Iris pigment epithelial cell (primary cell): Measurements from ENCODE around the gene BBOF1.

Experiments used
- DNase-seq: peaks from one replicate; pipeline ENCODE4 v3.0.0-alpha.2; 2011; ENCODE audit warnings: low read depth

Gene BBOF1

DNA sequence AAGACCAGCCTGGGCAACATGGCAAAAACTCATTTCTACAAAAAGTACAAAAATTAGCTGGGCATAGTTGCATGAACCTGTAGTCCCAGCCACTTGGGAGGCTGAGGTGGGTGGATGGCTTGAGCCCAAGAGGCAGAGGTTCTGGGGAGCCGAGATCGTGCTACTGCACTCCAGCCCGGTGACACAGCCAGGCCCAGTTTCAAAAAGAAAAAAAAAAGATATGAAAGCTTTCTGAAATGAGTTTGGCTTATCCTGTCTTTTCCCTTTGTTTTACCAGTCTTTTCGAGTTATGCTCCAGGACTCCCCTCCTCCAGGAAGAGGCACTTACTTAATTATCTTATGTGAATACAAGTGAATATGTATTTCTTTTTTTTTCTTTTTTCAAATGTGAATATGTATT lies 3.2 kb downstream of the BBOF1 start:
- DNase-seq, result no peak

DNA sequence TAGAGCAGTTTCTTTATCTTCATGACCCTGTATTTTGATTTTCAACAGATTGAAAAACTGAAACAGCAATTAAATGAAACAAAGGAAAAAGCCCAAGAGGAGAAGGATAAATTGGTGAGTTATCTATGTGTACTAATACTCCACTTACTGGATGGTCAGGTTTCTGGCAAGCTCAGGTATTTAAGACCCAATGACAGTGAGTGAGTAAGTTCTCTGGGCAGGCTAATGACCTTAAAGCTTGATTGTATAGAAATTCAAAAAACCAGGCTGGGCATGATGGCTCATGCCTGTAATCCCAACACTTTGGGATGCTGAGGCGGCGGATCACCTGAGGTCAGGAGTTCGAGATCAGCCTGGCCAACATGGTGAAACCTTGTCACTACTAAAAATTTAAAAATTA lies 10.0 kb downstream of the BBOF1 start:
- no peak for DNase-seq

DNA sequence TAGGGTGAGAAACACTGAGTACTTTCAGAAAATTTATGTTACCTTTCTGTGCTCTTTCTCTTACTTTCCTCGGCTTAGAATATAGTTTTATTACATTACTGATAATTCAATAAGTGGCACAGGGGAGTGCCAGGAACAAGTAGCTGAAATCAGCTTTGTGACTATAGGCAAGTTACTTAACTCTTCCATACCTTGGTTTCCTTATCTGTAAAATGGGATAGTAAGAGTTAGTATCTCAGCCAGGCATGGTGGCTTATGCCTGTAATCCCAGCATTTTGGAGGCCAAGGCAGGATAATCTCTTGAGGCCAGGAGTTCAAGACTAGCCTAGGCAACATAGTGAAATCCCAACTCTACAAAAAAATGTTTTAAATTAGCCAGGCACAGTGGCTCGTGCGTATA lies 15.4 kb downstream of the BBOF1 start:
- no peak for DNase-seq

DNA sequence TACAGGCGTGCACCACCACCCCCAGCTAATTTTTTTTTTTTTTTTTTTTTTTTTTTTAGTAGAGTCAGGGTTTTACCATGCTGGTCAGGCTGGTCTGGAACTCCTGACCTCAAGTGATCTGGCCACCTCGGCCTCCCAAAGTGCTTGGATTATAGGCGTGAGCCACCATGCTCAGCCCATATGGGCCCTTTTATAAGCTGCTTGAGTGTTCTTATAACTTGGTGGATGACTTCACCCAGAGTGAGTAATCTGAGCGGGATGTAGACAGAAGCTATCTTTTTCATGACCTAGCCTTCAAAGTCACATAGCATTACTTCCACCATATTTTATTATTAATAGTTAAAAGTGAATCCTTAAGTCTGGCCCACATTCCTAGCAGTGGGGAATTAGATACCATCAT lies 16.4 kb downstream of the BBOF1 start:
- peak; percentile 83 for DNase-seq

DNA sequence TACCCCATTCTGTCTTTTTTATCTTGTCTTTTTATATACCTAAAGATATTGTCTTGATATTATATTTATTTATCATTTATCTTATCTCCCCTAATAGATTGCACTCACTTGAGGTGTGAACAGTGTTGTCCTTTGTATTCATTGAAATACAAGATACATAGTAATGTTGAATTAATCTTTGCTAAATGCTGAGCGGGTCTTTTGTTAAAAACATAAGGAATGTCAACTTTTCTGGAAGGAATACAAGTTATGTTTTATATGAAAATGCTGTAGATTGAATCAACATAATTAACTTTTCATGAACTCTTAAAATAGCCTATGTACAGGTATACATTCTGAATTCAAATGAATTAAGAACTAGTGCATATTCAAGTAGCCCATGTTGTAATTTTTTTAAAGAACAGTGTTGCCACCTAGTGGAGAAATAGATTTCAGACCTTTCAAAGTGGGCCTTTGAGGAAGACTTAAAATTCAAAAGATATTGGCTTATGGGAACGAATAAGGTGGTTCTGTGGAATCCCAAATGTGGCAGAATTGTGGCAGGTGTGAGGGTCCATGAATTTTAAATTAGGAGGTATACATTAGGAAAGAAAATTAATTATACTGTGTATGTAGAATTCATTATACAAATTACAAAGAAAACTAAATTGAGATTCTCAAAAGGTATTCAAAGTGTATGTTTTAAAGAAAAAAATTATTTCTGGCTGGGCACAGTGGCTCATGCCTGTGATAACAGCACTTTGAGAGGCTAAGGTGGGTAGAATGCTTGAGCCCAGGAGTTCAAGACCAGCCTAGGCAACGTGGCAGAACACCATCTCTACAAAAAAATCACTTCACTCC lies 19.1 kb downstream of the BBOF1 start:
- peak; percentile 64 for DNase-seq

DNA sequence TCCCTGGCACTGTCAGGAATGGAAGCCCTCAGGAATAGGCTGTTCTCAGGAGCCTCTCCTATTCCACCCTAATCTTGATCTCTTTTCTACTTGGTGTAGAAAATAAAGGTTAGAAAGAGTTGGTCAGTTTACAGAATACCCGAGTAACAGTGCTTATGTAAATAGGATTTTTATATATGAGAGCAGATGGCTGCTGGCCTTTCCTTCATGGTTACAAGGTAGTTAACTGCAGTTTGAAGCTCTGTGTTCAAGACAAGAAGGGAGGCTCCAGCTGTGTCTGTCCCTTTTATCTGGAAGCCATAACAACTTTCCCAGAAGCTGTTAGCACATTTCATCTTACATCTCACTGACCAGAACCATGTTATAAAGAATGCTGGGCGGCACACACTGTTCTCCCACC lies 23.1 kb downstream of the BBOF1 start:
- no peak for DNase-seq

DNA sequence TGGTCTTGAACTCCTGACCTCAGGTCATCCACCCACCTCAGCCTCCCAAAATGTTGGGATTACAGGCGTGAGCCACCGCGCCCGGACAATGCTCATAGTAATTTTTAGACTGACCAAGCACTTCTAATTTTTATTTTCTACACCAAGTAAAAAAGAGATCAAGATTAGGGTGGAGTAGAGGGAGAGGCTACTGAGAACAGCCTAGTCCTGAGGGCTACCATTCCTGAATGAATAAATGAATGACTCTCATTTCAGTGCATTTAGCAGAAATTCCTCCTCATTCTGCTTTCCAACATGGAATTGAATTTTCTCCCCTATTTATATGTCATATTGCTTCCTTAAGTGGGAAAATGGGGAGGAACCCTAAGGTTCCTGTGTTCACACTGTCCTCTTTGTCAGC lies 26.4 kb downstream of the BBOF1 start:
- no peak for DNase-seq

DNA sequence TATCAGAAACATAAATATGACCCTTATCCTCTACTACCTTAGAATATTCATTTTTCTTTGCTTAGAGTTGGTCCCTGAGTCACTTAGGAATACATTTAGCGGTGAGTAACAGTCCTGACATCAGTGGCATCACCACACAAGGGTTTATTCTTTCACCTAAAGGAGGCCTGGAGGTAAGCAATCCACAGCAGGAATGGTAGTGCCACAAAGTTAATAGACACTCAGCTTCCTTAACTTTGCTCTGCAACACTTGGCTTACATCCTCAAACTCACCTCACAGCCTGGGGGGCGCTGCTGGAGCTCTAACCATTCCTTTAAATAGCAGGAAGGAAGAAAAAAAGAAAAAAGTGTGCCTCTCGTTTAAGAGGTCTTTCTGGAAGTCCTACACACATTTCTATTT lies 29.1 kb downstream of the BBOF1 start:
- no peak for DNase-seq

DNA sequence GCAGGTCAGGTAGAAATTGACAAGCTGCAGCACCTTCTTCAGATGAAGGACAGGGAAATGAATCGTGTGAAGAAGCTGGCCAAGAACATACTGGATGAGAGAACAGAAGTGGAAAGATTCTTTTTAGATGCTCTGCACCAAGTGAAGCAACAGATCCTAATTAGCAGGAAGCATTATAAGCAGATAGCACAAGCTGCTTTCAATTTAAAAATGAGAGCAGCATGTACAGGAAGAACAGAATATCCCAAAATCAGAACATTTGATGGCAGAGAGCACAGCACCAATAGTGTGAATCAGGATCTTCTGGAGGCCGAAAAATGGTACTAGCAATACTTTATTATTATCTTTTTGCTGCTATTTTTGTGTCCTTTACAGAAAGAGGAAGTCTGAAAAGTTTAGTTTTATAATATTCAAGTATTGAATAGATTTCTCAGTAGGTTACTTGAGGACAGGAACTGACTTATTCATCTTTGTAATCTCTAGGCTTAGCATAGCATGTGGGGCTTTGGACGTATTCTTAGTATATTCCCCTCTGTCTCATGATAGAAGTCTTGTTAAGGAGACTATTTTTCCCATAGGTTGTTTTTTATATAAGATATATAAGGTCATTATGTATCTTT lies 30.8 kb downstream of the BBOF1 start:
- DNase-seq, result peak; percentile 46

DNA sequence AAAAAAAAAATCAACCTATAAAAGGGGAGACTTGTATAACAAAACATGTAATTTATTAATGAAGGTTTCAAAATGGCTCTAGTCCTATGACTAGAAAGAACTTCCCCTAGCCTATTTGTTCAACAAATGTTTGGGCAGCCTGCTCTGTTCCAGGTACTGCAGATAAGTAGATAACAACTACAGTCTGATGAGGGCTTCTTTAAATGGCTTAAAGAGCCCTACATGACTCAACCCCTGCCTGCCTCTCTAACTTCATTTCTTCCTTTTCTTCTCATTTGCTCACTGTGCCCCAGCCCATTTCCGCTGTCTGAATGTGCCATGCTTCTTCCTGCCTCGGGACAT lies 43.6 kb downstream of the BBOF1 start:
- no peak for DNase-seq

DNA sequence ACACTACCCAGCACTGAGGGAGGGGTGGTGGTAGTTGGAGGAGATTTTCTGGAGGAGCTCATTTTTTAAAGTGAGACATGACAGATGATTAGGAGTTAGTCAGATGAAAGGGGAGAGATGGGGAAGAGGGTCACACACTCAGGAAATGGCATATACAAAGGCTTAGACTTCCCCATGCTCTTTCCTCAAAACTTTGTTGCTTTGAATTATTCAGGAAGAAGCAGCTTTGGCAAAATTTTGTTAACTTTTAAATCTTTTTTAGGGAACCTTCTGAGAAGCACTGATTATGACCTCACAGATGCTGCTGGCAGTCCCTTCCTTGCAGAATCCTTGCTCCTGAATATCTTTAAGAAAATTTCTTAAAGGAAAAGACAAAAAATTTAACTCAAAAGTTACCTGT lies 45.3 kb downstream of the BBOF1 start:
- DNase-seq, result no peak

DNA sequence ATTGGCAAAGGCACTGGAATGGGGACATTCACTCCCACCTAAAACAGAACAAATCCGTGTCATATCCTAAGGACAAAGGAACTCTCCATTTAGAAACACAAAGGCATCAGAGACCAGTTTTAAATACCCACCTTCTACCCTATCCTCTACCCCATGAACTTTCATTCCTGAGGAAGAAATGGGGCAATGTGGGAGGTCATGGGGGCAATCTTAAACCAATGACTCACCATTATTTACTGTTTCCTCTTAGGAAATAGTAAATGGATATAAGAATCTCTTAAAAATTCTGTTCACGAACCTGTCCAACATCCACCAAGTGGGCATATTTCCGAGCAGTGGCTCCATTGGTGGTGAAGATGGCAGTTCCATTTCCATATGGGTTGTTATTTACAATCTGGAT lies 45.7 kb downstream of the BBOF1 start:
- peak; percentile 58 for DNase-seq

DNA sequence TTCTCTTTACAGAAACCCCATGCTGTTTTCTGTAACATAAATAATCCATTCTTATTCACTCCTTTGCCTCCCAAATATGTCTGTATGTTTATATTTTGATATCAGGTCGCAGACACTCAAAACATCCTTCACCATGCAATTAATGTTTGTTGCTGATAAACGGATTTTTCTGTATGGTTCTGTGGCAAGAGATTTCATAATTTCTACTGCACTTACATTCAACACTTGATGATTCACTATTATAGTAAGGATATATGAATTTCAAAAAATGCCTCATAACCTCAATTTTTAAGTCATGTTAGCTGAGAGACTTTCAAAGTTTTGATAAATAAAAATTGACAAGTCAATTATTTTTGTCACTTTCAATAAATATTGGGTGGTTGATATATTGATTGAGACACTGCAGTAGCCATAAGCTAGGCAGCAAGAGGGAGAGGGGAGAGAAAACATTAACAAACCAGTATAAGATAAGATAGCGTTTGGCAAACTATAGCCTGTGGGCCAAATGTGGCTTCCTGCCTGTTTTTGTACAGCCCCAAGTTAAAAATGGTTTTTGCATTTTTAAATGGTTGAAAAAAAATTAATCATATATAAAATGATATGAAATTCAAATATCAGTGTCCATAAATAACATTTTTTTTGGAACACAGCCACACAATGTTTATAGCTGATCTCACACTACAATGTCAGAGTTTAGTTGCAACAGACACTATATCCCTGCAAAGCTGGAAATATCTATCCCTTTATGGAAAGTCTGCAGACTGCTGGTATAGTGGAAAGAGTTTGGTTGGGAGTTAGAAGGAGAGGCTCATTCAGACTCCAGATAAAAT lies 46.8 kb downstream of the BBOF1 start:
- peak; percentile 80 for DNase-seq

DNA sequence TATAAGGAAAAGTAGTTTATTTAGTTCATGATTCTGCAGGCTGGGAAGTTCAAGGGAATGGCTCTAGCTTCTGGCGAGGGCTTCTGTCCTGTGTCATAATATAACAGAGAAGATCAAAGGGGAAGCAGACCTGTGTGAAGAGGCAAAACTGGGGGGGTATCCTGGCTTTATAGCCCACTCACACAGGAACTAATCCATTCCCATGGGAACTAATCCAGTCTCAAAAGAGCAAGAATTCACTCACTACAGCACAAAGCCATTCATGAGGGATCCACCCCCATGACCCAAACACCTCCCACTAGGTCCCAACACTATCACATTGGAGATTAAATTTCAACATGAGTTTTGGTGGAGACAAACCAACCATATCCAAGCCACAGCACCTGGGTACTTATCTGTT lies 58.3 kb downstream of the BBOF1 start:
- DNase-seq, result no peak

DNA sequence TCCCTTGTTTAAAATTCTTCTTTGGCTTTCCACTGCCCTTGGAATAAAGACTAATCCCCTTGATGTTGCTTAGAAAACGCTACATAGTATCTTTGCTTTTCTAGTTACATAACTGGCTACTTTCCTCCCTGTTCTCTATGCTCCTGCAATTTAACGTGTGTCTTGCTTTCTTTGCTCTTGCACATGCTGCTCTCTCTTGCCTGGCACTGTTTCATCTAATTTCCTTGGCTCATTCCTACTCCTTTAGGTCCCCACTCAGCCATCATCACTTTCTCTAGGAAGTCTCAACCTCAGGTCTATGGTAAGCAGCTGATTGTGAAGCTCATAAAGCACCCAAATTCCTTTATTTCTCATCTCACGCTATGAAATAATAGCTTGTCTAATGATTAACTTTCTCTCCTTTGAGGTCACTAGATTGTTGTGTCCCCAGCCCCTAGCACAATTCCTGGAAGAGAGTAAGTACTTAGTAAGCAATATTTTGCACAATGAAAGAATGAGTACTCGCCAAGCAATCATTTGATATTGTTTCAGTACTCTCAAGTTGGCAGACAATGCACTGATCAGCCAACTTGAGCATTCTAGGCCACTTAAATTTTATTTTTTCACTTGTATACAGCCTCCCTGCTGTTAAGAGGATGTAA lies 61.8 kb downstream of the BBOF1 start:
- no peak for DNase-seq

DNA sequence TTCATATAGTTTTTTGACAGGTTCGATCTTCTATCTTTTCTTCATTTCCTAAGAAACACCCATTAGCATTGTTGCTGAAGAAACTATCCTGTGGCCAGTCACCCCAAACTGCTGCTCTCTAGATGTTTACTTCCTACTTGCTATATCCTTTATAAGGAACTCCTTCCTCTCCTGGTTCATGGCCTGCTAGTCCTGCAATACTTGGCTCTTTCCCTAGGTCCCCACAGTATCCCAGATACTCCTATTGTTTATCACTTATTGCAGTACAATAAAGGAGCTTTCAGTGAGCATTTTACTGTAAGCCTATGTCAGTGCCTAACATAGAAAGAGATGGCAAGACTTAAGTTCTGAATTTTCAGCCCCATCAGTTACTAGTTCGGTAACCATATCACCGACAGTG lies 62.3 kb downstream of the BBOF1 start:
- no peak for DNase-seq

DNA sequence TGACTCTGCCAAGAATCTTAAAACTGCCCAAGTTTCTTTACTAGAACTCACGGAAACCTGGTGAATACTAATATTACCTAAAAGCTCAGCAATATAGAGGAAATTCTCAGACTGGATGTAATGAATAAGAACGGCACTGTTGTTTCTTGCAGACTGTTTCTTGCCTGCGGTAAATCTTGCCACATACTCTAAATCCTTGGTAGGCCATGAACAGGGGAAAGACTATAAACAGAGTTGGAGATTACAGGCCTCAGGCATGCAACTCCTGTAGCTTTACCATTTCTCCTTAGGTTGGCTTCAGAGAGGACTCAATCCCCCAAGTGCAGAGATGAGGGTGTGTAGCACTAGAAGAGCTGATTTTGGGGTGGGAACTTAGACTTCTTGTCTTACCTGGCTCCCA lies 64.0 kb downstream of the BBOF1 start:
- peak; percentile 49 for DNase-seq

DNA sequence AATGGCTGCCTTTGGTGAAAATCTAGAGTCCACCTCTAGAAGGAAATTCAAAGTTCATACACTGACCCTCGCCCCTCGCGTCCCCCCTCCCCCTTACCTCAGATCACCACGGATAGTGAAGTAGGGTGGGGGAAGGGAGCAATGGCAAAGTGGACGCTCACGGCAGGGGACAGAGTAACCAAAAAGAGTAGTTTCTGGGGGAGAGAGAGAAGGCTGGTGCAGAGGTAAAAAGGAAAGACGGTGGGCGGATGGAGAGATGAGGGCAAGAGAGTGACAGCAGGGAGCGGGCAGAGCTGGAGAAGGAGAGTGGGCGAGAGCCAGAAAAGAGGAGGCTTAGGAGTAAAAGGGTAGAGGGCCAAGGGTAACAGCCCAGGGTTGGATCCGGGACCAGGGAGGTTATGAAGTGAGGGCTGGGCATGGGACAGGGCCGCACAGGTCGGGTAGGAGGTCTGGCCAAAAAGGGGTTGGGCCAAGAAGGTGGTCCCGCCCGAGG lies 64.7 kb downstream of the BBOF1 start:
- no peak for DNase-seq

DNA sequence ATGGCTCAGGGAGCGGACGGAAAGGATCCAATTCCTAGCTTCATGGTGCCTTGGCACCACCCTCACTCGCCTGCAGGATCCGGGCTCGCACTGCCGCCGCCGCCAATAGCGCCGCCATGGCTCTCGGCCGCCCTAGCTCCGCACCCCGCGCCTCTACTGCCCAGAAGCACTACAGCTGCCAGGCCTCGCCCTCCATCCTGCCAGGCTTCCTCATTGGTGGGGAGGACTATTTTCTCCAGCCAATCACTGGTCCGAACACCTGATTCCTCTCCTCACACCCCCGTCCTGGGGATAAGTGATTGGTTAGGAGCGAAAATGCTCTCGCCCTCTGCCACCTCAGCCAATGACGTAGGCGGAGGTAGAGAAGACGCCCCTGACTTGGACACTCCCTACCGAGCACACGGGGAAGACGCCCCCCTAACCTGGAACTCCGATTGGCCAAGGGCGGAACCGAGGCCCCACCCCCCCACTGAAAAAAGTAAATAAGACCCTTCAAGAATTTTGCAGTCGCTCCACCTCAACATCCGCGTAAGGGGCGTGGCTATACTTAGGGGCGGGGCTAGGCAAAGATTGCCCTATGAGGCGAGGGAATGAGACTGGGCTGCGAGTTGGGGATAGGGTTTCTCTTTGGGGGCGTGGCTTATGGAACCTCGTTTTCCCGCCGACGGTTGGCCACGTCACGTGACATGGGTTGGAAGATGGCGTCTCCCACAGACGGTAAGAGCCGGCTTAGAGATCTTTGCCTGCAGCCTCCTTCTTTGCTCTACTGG lies 65.3 kb downstream of the BBOF1 start, which contains the start of the genes ALDH6A1 and LIN52:
Gene ALDH6A1, minus strand, starts transcription at position 177 of the 770 bp plus-strand sequence. Its CDS starts 59 bp downstream, at position 118.
Gene LIN52, plus strand, starts transcription at position 680 of the 770 bp plus-strand sequence. Its CDS starts 19 bp downstream, at position 699.
- DNase-seq, result peak; percentile 100

DNA sequence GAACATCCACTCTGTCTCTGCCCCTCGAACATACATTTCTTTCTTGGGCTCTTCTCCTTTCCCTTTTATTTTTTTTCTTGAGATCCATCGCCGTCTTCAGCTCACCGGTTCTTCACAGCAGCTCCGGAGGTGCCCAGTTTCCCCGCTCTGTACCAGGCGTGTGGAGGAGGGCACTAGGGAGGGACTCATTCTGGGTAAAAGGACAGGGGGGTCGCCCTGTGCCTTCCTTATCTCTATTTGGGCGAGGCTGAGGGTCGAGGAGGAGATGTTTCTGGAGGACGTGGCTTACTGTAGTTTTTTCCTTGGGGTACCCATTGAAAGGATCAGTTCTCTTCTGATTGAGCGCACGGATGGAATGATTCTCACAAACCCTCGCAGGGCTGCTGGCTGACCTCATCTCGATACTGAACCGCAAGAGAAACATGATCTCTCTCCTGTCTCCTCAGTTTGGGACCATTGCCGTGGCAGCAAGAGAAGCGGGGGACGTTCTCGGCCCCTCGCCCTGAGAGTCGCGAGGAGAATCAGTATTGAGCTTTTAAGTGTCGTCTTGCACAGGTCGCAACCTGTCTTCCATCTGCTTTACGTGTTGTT lies 66.0 kb downstream of the BBOF1 start:
- peak; percentile 77 for DNase-seq

DNA sequence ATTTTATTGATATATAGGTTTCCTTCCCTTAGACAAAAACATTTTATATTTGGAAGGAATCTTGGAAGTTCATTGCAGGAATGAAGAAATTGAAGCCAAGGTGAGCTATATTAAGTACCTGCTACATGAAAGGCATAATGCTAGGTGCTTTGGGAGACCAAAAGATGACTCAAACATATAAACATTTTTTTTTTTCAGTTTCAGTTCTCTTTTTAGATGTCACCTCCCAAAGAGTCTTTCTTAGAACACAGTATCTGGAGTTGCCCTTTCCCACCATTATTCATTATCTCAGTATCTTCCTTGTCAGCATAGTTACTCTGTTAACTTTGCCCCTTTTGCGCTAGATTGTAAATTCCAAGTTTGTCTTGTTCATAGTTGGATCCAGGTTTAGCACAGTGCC lies 66.7 kb downstream of the BBOF1 start:
- DNase-seq, result no peak
